ENCODE results near the gene PDK4.

- TF ChIP-seq CTCF (IDR thresholded peaks at IDR 0.05) (no peak), POLR2A (IDR thresholded peaks at IDR 0.05) (no peak)
Measured at GRCh38 chr7:95642173-95642572, 45.9 kb upstream of the PDK4 start.

Data from heart left ventricle (tissue), 13 donors.